H1 (cell line): ENCODE results near the gene VCP. TPM values are rescaled to one million over a fixed set of nuclear protein-coding genes. Genes with fewer than 3 reads are reported as not detected.

Source experiments
- CTCF ChIA-PET: fragments of 300-600 bp; sonication (Branson Sonifier 250); formaldehyde crosslinking; loops from one replicate; lab custom pipeline; 2021; ENCODE audit not compliant: partially characterized antibody; lab: Charles Lee
- POLR2A ChIA-PET: fragments of 300-600 bp; sonication (Branson Sonifier 250); formaldehyde crosslinking; loops from one replicate; lab custom pipeline; 2021; ENCODE audit warnings: inconsistent platforms; ENCODE audit not compliant: partially characterized antibody; lab: Charles Lee
- DNase-seq, 2 experiments: peaks; one replicate each; pipeline versions ENCODE4 v3.0.0 to v3.0.0-alpha.2; 2010 to 2022; ENCODE audit warnings: low spot score in 2 of 2, low read depth in 1 of 2, mixed read lengths in 1 of 2
- FAIRE-seq: peaks from 2 replicates; lab custom pipeline; 2011; peaks lifted over from hg19 to GRCh38; lab: Jason Lieb, UNC
- H2AFZ ChIP-seq: 2 replicates; pipeline ENCODE4 v1.8.1; 2012; ENCODE audit warnings: low read length, inconsistent platforms
- H2AK5ac ChIP-seq: 2 replicates; pipeline ENCODE4 v1.6.1; 2013; ENCODE audit warnings: low read depth, low read length
- H2BK120ac ChIP-seq: replicated peaks from 2 replicates; pipeline ENCODE3; 2013; ENCODE audit warnings: low read depth, low read length, inconsistent platforms
- H2BK12ac ChIP-seq: 2 replicates; pipeline ENCODE4 v1.6.1; 2013; ENCODE audit warnings: low read depth, low read length
- H2BK15ac ChIP-seq: 2 replicates; pipeline ENCODE4 v1.6.1; 2013; ENCODE audit warnings: low read length
- H2BK20ac ChIP-seq: 2 replicates; pipeline ENCODE4 v1.6.1; 2013; ENCODE audit warnings: low read length
- H2BK5ac ChIP-seq: 2 replicates; pipeline ENCODE4 v1.6.1; 2013; ENCODE audit warnings: low read depth, low read length
- H3K14ac ChIP-seq: 2 replicates; pipeline ENCODE4 v1.6.1; 2013; ENCODE audit warnings: inconsistent platforms; ENCODE audit not compliant: insufficient read length
- H3K18ac ChIP-seq: 2 replicates; pipeline ENCODE4 v1.6.1; 2013; ENCODE audit warnings: low read length; ENCODE audit errors: extremely low read depth
- H3K23ac ChIP-seq: 2 replicates; pipeline ENCODE4 v1.6.1; 2013; ENCODE audit warnings: inconsistent platforms; ENCODE audit not compliant: insufficient read length
- H3K23me2 ChIP-seq: 2 replicates; pipeline ENCODE4 v1.6.1; 2013; ENCODE audit warnings: low read depth, low read length
- H3K27ac ChIP-seq: 2 replicates; pipeline ENCODE4 v1.6.1; 2011; ENCODE audit warnings: low read depth, low read length, inconsistent platforms
- H3K27me3 ChIP-seq, 4 experiments: replicated peaks in 1 of 4; 1 replicate in 1 of 4; 2 replicates in 3 of 4; pipeline versions ENCODE4 v1.6.1 to v1.8.1; 2011 to 2013; ENCODE audit warnings: low read length in 3 of 4, mild to moderate bottlenecking in 3 of 4, inconsistent platforms in 2 of 4, mixed read lengths in 2 of 4, moderate library complexity in 1 of 4; ENCODE audit not compliant: control insufficient read depth in 3 of 4, insufficient read depth in 3 of 4; ENCODE audit errors: extremely low read depth in 1 of 4
- H3K36me3 ChIP-seq, 4 experiments: 2 replicates each; pipeline versions ENCODE4 v1.6.1 to v1.8.1; 2011 to 2013; ENCODE audit warnings: mild to moderate bottlenecking in 4 of 4, low read length in 3 of 4, moderate library complexity in 2 of 4, control low read depth in 1 of 4, inconsistent platforms in 1 of 4; ENCODE audit not compliant: insufficient read depth in 4 of 4, control insufficient read depth in 2 of 4
- H3K4ac ChIP-seq: replicated peaks from 2 replicates; pipeline ENCODE3; 2013; ENCODE audit warnings: low read length, low read depth, mixed read lengths, inconsistent platforms; ENCODE audit not compliant: insufficient read length
- H3K4me1 ChIP-seq, 4 experiments: replicated peaks in 1 of 4; 1 replicate in 1 of 4; 2 replicates in 3 of 4; pipeline versions ENCODE4 v1.6.1 to v1.8.1; 2011 to 2013; ENCODE audit warnings: low read length in 3 of 4, inconsistent platforms in 2 of 4, mixed read lengths in 1 of 4; ENCODE audit not compliant: insufficient read depth in 4 of 4, control insufficient read depth in 3 of 4
- H3K4me2 ChIP-seq, 2 experiments: 2 replicates each; pipeline versions ENCODE4 v1.6.1 to v1.8.1; 2011 to 2013; ENCODE audit warnings: low read depth in 2 of 2, low read length in 2 of 2, control low read depth in 1 of 2, inconsistent platforms in 1 of 2, mild to moderate bottlenecking in 1 of 2; ENCODE audit not compliant: insufficient read depth in 1 of 2
- H3K4me3 ChIP-seq, 4 experiments: fragments of 200-600, 300-600 bp in 1 of 4; sonication (generic), shearing (Covaris generic), sonication (Bioruptor Twin) in 1 of 4; 2 replicates each; pipeline versions ENCODE4 v1.5.1 to v1.8.1; 2011 to 2016; ENCODE audit warnings: low read length in 4 of 4, low read depth in 3 of 4, control low read depth in 2 of 4, inconsistent platforms in 2 of 4, mild to moderate bottlenecking in 2 of 4, mixed read lengths in 1 of 4, moderate library complexity in 1 of 4; ENCODE audit not compliant: insufficient read depth in 2 of 4; ENCODE audit errors: extremely low read depth in 1 of 4
- H3K56ac ChIP-seq: replicated peaks from 2 replicates; pipeline ENCODE3; 2013; ENCODE audit warnings: low read depth, mild to moderate bottlenecking, mixed read lengths, low read length, inconsistent platforms; ENCODE audit not compliant: insufficient read length
- H3K79me1 ChIP-seq: 2 replicates; pipeline ENCODE4 v1.6.1; 2013; ENCODE audit warnings: low read depth, low read length, control low read depth
- H3K79me2 ChIP-seq, 2 experiments: 2 replicates each; pipeline versions ENCODE4 v1.6.1 to v1.8.1; 2012 to 2013; ENCODE audit warnings: low read length in 2 of 2, mild to moderate bottlenecking in 2 of 2, inconsistent platforms in 1 of 2; ENCODE audit not compliant: insufficient read depth in 2 of 2, control insufficient read depth in 1 of 2
- H3K9ac ChIP-seq, 4 experiments: replicated peaks in 1 of 4; 1 replicate in 1 of 4; 2 replicates in 3 of 4; pipeline versions ENCODE4 v1.6.1 to v1.8.1; 2011 to 2013; ENCODE audit warnings: low read depth in 3 of 4, low read length in 3 of 4, control low read depth in 2 of 4, mild to moderate bottlenecking in 2 of 4, moderate library complexity in 2 of 4, inconsistent platforms in 1 of 4; ENCODE audit errors: extremely low read depth in 1 of 4
- H3K9me3 ChIP-seq, 2 experiments: 2 replicates each; pipeline versions ENCODE4 v1.6.1 to v1.8.1; 2012 to 2013; ENCODE audit warnings: mild to moderate bottlenecking in 2 of 2, moderate library complexity in 2 of 2, control low read depth in 1 of 2, inconsistent platforms in 1 of 2, low read depth in 1 of 2, low read length in 1 of 2, mixed read lengths in 1 of 2; ENCODE audit not compliant: insufficient read depth in 2 of 2
- H4K20me1 ChIP-seq, 2 experiments: replicated peaks in 1 of 2; 2 replicates each; pipeline versions ENCODE3 to v1.8.1; 2011 to 2013; ENCODE audit warnings: inconsistent platforms in 2 of 2, low read length in 2 of 2, mild to moderate bottlenecking in 1 of 2; ENCODE audit not compliant: insufficient read depth in 2 of 2, control insufficient read depth in 1 of 2
- H4K5ac ChIP-seq: 2 replicates; pipeline ENCODE4 v1.6.1; 2013; ENCODE audit warnings: low read length, low read depth, mixed read lengths, inconsistent platforms; ENCODE audit not compliant: insufficient read length
- H4K8ac ChIP-seq: 2 replicates; pipeline ENCODE4 v1.8.0; 2013; ENCODE audit warnings: mild to moderate bottlenecking, moderate library complexity, low read length, inconsistent platforms; ENCODE audit not compliant: insufficient read depth; ENCODE audit errors: extremely low read depth
- H4K91ac ChIP-seq: replicated peaks from 2 replicates; pipeline ENCODE3; 2013; ENCODE audit warnings: low read length, mixed read lengths, inconsistent platforms; ENCODE audit not compliant: insufficient read length
- CHD2 ChIP-seq: IDR thresholded peaks from 2 replicates; pipeline ENCODE4 v1.6.1; 2012; ENCODE audit warnings: low read length, improper control_type of control experiment
- FOSL1 ChIP-seq: IDR thresholded peaks from 2 replicates; pipeline ENCODE4 v1.6.1; 2011; ENCODE audit warnings: mild to moderate bottlenecking, low read depth, low read length, moderate library complexity; ENCODE audit not compliant: insufficient read depth
- GABPA ChIP-seq: IDR thresholded peaks from 2 replicates; pipeline ENCODE4 v1.6.1; 2011; ENCODE audit warnings: mild to moderate bottlenecking, low read length, moderate library complexity, borderline replicate concordance; ENCODE audit not compliant: insufficient read depth
- MAFK ChIP-seq: IDR thresholded peaks from 2 replicates; pipeline ENCODE4 v1.6.1; 2012; ENCODE audit warnings: low read depth, mild to moderate bottlenecking, improper control_type of control experiment, low read length
- POLR2A ChIP-seq, 2 experiments: IDR thresholded peaks; 1 replicate in 1 of 2; 2 replicates in 1 of 2; pipeline ENCODE4 v1.6.1; 2011; ENCODE audit warnings: low read depth in 2 of 2, low read length in 2 of 2, mild to moderate bottlenecking in 2 of 2; ENCODE audit errors: control extremely low read depth in 1 of 2
- POU5F1 ChIP-seq: IDR thresholded peaks from 2 replicates; pipeline ENCODE4 v1.6.1; 2011; ENCODE audit warnings: low read depth, mild to moderate bottlenecking, low read length, moderate library complexity
- RAD21 ChIP-seq, 2 experiments: IDR thresholded peaks in 1 of 2; conservative IDR thresholded peaks in 1 of 2; 2 replicates each; pipeline ENCODE4 v1.6.1; 2011; ENCODE audit warnings: low read depth in 2 of 2, low read length in 2 of 2, improper control_type of control experiment in 1 of 2, inconsistent platforms in 1 of 2, mild to moderate bottlenecking in 1 of 2, moderate library complexity in 1 of 2
- RBBP5 ChIP-seq: IDR thresholded peaks from 2 replicates; pipeline ENCODE4 v1.7.1; 2012; ENCODE audit warnings: low read depth, mild to moderate bottlenecking, inconsistent platforms, low read length, moderate library complexity, borderline replicate concordance
- RFX5 ChIP-seq: IDR thresholded peaks from 2 replicates; pipeline ENCODE4 v1.6.1; 2011; ENCODE audit warnings: low read depth, low read length, improper control_type of control experiment, borderline replicate concordance
- RNF2 ChIP-seq: fragments of 200-900, 300-1000 bp; sonication (generic); IDR thresholded peaks from 2 replicates; pipeline ENCODE4 v1.7.1; 2016; ENCODE audit warnings: borderline replicate concordance, low read depth, mild to moderate bottlenecking, antibody characterized with exemption, low read length; ENCODE audit not compliant: poor library complexity, severe bottlenecking; ENCODE audit errors: missing control alignments
- SAP30 ChIP-seq: fragments of 300-600 bp; sonication (generic); IDR thresholded peaks from 2 replicates; pipeline ENCODE4 v1.7.1; 2012; ENCODE audit warnings: low read length, moderate library complexity, mild to moderate bottlenecking, inconsistent platforms; ENCODE audit not compliant: insufficient read depth, insufficient replicate concordance
- SIX5 ChIP-seq: IDR thresholded peaks from 2 replicates; pipeline ENCODE4 v1.6.1; 2011; ENCODE audit warnings: mild to moderate bottlenecking, low read depth, low read length
- YY1 ChIP-seq: IDR thresholded peaks from 2 replicates; pipeline ENCODE4 v1.6.1; 2011; ENCODE audit warnings: low read depth, mild to moderate bottlenecking, low read length
- WGBS, 2 experiments: shearing (Covaris generic) in 1 of 2; methylation state at CpG; one replicate each; pipeline versions ENCODE4 v1.1.6 to v1.1.7; 2013 to 2015; ENCODE audit warnings: low lambda C conversion rate in 2 of 2, mixed read lengths in 2 of 2, inconsistent platforms in 1 of 2, low coverage in 1 of 2, missing lambda C conversion rate in 1 of 2; ENCODE audit not compliant: insufficient replicate concordance in 2 of 2, insufficient coverage in 1 of 2, insufficient read length in 1 of 2; ENCODE audit errors: extremely low coverage in 1 of 2, missing lambda C conversion rate in 1 of 2; 5-methylcytosine and 5-hydroxymethylcytosine counted together
- polyA plus RNA-seq, 7 experiments: library from polyadenylated mRNA; depleted of rRNA in 3 of 7; stranded (reverse) in 5 of 7; unstranded in 2 of 7; fragments of >200 nt in 5 of 7; fragments of 200-250 nt in 2 of 7; gene quantifications; 1 replicate in 5 of 7; 2 replicates in 1 of 7; 4 replicates in 1 of 7; pipeline versions ENCODE4 v1.2.1 to v1.2.3, GENCODE V29; 2011 to 2013; ENCODE audit warnings: missing spikeins in 2 of 7, mixed read lengths in 2 of 7
- total RNA-seq: library from RNA; stranded (reverse); fragmentation: NEBNext Ultra II Directional; extraction: Animal tissue kit (Norgen Biotek cat#: 25700); gene quantifications from 2 replicates; pipeline ENCODE4 v1.2.1, GENCODE V29; 2021

Gene VCP
- total and polyA plus RNA-seq, 2 of the 8 experiments (the other 6 are each of a cell fraction or from before 2014, with no cell fraction given), result 173 to 375 TPM

DNA sequence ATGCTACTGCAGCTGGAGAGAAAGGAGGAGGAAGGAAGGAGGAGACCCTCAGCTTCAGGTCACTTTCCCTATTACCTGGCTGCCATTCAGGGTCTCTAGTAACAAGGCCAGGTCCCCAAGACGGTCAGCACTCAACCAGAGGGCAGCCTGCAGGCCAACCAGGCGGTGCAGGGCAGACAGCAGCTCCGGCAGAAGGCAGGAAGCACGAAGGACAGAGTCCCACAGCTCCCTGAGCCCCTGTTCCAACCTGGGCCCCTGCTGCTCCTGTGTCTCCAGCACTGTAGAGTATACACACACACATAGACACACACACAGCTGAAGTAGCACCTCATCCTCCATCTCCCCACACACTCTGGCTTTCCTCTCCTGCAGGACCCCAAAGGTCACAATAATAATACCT lies 5.6 kb upstream of the VCP start:
- H3K79me1 ChIP-seq, result peaks cover 8% of the 10 kb centered on the region
- no peak overlapping the region for H2BK15ac ChIP-seq
- H4K5ac ChIP-seq, result no peak overlapping the region
- no peak overlapping the region for H3K56ac ChIP-seq
- peaks cover 19 to 42% (median 36%) of the 10 kb centered on the region in 4 experiments for H3K36me3 ChIP-seq
- FAIRE-seq (no peak), DNase-seq (no peak)
- peaks cover 0 to 13% (median 5%) of the 10 kb centered on the region in 4 experiments; a peak in 4 of 7 replicates for H3K4me1 ChIP-seq
- H2BK120ac ChIP-seq, result no peak overlapping the region
- H2BK5ac ChIP-seq, result no peak overlapping the region
- H3K27me3 ChIP-seq, result no peaks in the 10 kb centered on the region
- no peak overlapping the region for H3K23ac ChIP-seq
- H3K27ac ChIP-seq, result no peak overlapping the region
- H3K14ac ChIP-seq, result no peak overlapping the region
- H4K8ac ChIP-seq, result no peak overlapping the region
- peak overlapping the region in 3 of 4 experiments; percentile 72 to 92 (median 83); a peak in 6 of 8 replicates for H3K4me3 ChIP-seq
- H3K4ac ChIP-seq, result no peak overlapping the region
- no peak overlapping the region for H2BK12ac ChIP-seq
- peak overlapping the region; percentile 83 to 99 for H3K4me2 ChIP-seq
- peaks cover 8 to 25% of the 10 kb centered on the region in 2 experiments for H3K79me2 ChIP-seq
- H2AFZ ChIP-seq, result no peak overlapping the region
- H4K20me1 ChIP-seq, result no peaks in the 10 kb centered on the region
- peak overlapping the region in 2 of 4 experiments; percentile 34 to 92; a peak in 2 of 7 replicates for H3K9ac ChIP-seq
- 82% methylated on average over 4 of the region's 4 CpGs; no CpG with 5 or more reads in 1 of the 2 experiments for WGBS, 2 experiments
- no peaks in the 10 kb centered on the region for H3K9me3 ChIP-seq
- no peak overlapping the region for H4K91ac ChIP-seq
- no peak overlapping the region for H2AK5ac ChIP-seq
- H3K23me2 ChIP-seq, result peaks cover 13% of the 10 kb centered on the region
- ChIA-PET CTCF (interaction anchor here (0.6 to 6.7 kb wide), 7 partner anchors 13 to 328 kb away, joined by 3 to 46 read pairs (median 4); partner anchors contain the start of genes DNAJB5 and PIGO), POLR2A (interaction anchor here (1.1 to 17.6 kb wide), 3 partner anchors 9 to 36 kb away, joined by 4 to 440 read pairs (median 85); partner anchors contain the start of genes PIGO, STOML2 and VCP)
- H3K18ac ChIP-seq, result no peak overlapping the region
- no peak overlapping the region for H2BK20ac ChIP-seq
- TF ChIP-seq YY1 (no peak), MAFK (no peak), RBBP5 (no peak), SAP30 (no peak), POU5F1 (no peak), GABPA (no peak), RNF2 (no peak), SIX5 (no peak), RAD21 (IDR thresholded peaks at IDR 0.05 in 1 of 2, conservative IDR thresholded peaks at IDR 0.05 in 1 of 2; ENCODE audit: low read depth in 2 of 2, low read length in 2 of 2) (no peak), POLR2A (IDR thresholded peaks at IDR 0.05; ENCODE audit: control extremely low read depth in 1 of 2, low read depth in 2 of 2, low read length in 2 of 2) (no peak), RFX5 (no peak), CHD2 (no peak), FOSL1 (no peak)
